GM19397 (cell line): ENCODE measurements around the gene GEMIN5.

Experiments
- ATAC-seq: cut with Tn5 transposase; IDR thresholded peaks from one replicate; pipeline ENCODE4 v1.9.1; 2021; ENCODE audit warnings: mild to moderate bottlenecking, moderate library complexity; ENCODE audit not compliant: unreplicated experiment

GEMIN5 gene

GRCh38 chr5:154857530-154858296 is 80.3 kb downstream of the GEMIN5 start:
- peak; percentile 57 for ATAC-seq

- ATAC-seq = no peak
Measured at GRCh38 chr5:154851351-154851750, 86.7 kb downstream of the GEMIN5 start.

DNA sequence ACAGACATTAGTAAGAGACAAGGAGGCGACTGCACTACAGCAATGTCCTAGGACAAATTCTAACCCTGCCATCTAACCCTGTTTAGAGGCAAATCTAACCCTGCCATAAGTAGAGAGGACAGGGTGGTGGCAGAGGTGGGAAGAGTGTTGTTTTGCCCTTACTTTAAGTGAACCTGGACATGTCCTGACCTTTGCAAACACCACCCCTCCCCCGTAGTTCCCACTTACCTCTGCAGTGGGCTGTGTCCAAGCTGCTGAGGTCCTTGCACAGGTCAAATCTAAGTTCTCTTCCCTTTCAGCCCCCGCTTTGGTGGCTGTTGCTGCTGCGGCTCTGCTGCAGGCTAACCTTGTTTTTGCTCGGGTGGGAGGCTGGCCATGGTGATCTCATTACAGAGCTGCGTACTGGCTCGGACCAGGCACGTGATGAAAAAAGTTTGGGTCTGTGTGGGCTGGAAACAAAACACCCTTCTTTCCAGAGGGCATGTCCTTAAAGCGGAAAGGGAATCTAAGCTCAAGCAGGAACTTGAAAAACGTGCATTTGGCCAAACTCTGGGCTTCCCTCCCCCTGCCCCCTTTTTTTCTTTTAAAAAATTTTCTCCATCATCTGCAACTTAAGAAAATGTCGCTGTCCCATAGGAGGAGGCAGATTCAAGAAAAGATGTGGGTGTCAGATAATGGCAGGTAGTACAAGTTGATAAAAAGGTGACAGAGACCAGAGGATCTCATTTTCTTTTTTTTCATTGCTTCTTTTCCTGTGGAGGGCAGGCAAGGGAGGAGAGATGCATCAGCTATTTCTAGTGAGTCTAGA is 87.6 kb downstream of the GEMIN5 start, which contains the start of gene FAXDC2:
TSS of gene FAXDC2 (minus strand) at position 349 of the 808 bp plus-strand sequence. CDS start 12,425 bp downstream, outside the sequence.
- no peak for ATAC-seq

DNA sequence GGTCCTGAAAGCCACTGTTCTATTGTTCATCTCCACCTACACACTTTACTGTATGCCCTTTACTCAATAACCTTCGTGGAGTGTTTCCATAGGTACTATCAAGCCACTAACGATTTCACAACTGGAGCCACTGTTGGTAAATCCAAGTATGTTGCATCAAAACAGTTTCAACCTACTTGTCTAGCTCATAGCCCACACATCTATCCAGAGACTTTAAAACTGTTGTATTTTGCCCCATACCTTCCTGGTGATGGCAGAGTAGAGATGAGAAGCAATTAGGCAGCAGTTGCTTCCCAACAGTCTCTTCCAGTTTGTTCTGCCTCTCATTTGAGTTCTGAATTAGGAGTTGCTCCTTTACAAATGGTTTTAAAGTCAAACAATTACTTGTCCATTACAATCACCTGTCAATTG is 88.2 kb downstream of the GEMIN5 start:
- ATAC-seq = no peak

- no peak for ATAC-seq
Measured at GRCh38 chr5:154849264-154849785, 88.7 kb downstream of the GEMIN5 start.

DNA sequence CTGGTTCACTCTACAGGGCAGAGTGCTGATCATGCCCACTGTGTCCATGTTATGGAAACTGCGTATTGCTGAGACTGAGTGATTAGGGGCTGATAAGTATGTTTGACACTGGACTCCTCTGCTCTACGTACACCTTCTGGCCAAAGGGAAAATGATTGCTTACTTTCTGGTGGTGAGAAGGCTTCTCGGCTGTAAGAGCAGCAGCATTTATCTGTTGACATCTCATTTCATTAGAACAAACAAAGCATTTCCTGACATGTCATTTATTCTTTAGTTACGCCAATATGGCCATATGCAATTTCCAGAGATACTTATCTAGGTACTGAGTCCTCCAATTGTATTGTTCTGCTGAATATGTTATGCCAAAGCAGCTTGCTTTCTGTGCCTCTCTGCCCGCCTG is 93.2 kb downstream of the GEMIN5 start:
- ATAC-seq = no peak

GRCh38 chr5:154842689-154843530 is 95.1 kb downstream of the GEMIN5 start:
- no peak for ATAC-seq

- no peak for ATAC-seq
Measured at GRCh38 chr5:154841273-154841661, 96.7 kb downstream of the GEMIN5 start.

GRCh38 chr5:154840435-154841272 is 97.4 kb downstream of the GEMIN5 start:
- no peak for ATAC-seq
